DMS 273 (cell line): Measurements from ENCODE around the gene SAFB.

ENCODE experiments used
- DNase-seq: peaks from one replicate; lab custom pipeline; 2025; ENCODE audit not compliant: unreplicated experiment; lab: John Stamatoyannopoulos, UW

The SAFB gene

DNA sequence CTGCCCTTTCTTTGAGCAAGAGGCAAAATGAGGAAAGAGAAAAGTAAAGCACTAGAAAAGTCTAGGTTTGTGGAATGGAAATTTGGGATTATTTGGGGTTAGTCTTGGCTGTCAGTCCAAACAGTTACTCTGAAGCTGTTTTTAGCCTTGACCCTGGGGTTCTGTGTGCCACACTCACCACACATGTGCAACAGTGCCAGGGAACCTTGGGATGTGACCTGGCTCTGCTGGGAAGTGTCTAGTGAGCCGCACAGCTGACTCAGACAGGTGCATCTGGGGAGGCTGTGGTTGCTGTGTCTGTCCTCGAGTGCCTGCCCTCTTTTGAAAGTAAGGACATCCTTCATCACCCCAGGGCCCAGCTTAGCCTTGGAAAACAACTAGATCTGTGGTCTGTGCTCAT lies 41.6 kb downstream of the SAFB start:
- no peak for DNase-seq

DNA sequence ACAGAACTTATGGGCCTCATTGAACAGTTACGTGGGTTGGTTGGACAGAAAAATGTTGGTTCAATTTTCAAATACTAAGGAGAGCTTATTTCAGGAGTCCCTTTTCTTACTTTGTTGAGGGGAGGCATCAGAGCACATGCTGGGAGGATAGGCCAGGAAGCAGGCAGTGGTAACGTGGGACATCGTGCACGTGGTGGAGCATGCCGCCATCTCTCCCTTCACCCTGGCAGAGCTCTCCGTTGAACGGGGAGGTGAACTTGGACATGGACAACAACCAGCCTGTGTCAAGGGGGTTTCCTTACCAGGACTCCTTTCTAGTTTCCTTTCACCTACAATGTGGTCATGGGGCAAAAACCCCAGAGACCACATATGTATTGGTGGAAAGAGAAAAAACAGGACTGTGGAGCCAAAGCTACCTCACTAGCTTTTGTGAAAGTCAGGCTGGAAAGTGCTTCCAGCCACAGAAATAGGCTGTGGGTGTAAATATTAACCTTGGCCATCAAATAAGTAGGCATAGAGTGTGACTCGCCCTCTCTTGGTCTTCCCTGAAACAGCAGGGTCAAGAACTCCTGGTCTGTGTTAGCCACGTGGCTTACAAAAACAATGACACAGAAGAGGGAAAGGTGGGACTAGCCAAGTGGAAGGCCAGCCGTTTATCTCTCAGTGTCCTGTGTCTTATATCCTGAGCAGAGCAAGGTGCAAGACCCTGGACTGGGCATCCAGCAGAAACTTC lies 43.1 kb downstream of the SAFB start:
- no peak for DNase-seq

DNA sequence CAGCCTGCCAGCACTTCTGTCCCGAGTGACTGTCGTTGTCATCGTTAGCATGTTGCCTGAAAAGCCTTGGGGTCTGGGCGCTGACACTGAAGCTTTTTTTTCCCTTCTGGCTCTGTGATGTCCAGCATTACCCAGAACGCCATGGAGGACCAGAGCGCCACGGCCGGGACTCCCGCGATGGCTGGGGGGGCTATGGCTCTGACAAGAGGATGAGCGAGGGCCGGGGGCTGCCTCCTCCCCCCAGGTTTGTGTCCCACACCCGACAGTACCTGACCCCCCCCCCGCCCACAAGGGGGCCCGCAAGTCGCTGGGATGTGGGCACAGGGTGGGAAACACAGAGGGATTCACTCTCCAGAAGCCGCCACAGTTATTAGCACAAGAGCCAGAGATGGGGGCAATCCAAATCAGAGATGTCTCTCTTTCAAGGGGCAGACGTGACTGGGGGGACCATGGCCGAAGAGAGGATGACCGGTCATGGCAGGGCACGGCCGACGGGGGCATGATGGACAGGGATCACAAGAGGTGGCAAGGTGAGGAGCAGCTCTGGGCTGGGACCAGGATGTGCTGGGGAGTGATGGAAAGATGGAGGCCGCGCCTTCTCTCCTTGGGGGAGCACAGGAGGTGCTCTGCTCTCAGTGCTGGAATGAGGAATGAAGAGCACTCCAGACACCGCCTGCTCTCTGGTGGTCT lies 44.2 kb downstream of the SAFB start:
- DNase-seq: no peak

DNA sequence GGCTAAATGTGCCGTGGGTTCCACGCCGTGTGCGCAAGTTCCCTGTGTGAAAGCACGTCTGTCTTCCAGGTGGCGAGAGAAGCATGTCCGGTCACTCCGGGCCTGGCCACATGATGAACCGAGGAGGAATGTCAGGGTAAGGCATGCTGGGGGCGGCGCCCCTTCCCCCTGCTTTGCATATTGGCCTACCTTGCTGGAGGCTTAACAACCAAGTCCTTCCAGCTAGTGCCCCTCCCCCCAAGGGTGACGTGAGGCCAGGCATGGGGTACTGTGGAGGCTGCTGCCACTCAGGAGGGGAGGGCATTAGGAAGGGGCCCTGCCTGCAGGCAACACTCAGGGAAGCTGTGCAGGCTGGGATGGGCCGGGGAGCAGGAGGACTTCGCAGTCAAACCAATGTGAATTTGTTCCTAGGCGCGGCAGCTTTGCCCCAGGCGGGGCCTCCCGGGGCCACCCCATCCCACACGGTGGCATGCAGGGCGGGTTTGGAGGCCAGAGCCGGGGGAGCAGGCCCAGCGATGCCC lies 44.9 kb downstream of the SAFB start:
- no peak for DNase-seq

DNA sequence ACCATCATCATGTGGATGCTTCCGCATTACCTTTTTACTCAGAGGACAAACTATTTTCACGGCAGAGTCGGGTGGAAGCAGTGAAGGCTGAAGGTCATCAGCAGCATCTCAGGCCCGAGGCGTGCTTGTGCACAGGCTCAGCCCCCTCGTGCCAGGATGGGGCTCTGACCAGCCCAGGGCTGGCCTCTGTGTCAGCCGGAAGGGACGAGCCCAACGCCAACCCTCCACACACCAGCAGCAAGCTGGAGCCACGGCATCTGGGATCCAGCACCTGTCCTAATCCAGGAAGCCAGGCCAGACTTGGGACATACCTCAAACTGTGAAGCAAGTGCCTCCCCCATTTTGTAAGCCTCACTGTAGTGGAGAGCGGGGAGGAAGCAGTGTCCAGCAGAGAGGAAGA lies 46.3 kb downstream of the SAFB start:
- DNase-seq: no peak

DNA sequence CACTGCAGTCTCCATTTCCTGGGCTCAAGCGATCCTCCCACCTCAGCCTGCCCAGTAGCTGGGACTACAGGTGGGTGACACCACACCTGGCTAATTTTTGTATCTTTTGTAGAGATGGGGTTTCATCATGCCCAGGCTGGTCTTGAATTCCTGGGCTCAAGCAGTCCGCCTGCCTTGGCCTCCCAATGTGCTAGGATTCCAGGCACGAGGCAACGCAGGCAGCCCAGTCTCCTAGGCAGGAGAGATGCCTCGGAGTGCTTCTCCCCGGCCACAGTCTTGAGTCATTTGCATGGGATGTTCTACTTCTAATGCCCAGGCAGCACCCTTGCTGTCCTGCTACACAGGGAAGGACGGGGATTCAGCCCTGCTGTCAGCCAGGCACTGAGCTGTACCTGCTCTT lies 48.7 kb downstream of the SAFB start:
- no peak for DNase-seq

DNA sequence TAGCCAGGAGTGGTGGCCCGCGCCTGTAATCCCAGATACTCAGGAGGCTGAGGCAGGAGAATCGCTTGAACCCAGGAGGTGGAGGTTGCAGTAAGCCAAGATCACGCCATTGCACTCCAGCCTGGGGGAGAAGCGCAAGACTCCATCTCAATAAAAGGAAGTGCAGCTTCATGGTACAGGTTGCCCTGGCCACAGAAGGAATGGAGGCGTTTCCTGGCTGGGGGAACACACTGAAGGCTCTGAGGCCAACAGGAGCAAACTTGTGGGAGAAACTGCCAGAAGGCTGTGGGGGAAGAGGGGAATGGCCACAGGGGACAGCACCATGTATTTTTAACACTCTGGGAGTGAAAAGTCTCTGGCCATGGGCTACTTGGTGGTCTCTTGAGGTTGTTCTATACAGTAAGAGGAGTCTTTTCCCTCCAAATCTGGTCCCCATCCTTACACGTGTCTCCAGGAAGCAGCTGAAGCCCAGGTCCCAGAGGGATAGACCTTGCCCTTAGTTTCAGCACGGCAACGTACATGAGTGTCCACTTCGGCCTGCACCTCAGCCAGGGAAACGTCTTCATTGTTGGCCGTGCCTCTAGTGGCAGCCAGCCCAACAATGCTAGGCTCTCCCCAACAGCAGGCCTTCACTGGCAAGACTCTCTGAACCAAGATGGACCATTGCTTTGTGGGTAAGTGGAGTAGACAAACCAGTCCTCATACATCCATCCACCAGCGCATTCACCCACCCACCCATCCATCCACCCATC lies 50.0 kb downstream of the SAFB start:
- DNase-seq: no peak

DNA sequence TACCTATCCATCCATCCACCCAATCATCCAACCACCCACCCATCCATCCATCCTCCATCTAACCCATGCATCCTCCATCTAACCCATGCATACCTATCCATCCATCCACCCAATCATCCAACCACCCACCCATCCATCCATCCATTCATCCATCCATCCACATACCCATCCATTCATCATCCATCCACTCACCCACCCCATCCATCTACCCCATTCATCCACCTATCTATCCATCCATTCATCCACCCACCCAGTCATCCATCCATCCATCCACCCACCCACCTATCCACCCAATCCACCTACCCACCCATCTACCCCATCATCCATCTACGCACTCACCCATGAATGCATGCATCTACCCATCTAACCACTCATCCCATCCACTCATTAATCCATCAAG lies 50.9 kb downstream of the SAFB start:
- DNase-seq: no peak

DNA sequence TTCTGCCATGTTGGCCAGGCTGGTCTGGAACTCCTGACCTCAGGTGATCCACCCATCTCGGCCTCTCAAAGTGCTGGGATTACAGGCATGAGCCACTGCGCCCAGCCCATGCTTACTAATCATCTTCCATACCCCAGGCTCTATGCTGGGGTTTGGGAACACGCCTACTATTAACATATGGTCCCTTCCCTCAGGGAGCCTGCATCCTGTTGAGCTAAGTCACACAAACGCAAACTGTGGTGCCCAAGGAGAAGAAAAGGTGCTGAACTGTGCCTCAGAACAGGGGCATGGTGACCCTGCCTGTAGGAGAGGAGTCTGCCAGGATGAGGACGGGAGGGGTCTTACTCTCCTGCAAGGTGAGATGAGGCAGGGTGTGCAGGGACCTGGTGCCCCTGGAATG lies 51.8 kb downstream of the SAFB start:
- peak; percentile 73 for DNase-seq

DNA sequence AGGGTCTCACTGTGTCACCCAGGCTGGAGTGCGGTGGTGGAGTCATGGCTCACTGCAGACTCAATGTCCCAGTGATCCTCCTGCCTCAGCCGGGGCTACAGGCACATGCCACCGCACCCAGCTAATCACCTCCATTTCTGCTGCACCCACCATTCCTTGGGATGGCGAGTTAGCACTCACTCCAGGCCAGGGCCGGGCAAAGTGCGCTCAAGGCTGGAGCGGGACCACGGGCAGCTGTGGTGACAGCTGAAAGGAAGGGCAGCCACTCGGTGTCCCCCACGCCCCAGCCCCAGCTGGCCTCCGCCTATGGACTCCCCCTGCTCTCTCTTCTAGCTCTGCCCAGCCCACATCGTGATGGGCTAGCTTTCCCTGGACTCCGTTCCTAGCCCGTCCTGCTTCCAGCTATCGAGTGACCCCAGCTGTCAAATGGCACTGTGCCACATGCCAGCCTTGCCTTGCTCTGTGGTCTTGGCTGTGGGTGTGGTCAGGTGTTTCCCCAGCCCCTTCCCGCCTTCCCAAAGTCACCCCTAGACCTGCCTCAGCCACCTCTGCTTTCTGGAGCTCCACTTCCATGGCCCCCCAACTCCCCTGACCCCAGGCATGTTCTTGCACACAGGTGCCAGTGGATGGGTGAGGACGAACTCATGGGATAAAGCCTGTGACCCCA lies 53.4 kb downstream of the SAFB start:
- DNase-seq: peak; percentile 54

DNA sequence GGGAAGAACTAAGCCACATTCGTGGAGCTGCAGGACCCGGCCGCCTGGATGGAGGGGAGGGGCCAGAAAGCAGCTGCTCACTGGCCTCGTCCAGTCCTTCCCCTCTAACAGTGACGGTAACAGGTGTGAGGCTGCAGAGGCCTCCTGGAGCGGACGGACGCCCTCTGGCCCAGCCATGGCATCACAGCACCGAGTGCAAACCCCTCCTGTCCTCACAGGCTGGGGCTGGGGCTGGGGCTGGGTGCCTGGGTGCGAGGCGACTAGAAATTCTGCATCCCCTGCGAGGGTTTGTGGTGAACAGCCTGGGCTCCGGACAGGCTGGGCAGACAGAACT lies 53.9 kb downstream of the SAFB start:
- DNase-seq: no peak

DNA sequence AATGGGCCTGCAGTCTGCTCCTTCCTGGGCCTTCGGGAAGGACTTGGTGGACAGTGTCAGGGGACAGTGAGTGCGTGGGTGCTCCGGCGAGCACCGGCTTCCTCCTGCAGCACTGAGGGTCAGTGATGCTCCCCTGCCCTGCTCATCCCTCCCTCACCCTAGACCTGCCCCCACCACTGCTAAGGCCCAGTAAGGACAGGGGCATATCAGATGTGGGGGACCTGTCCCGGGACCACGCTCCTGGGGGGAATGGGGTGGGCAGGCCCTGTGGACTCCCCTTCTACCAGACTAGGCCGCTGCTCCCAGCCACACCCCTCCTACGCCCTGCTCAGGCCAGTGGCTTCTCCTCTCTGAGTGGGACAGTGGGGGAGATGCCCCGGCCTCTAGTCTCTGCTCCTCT lies 54.3 kb downstream of the SAFB start:
- DNase-seq: no peak

DNA sequence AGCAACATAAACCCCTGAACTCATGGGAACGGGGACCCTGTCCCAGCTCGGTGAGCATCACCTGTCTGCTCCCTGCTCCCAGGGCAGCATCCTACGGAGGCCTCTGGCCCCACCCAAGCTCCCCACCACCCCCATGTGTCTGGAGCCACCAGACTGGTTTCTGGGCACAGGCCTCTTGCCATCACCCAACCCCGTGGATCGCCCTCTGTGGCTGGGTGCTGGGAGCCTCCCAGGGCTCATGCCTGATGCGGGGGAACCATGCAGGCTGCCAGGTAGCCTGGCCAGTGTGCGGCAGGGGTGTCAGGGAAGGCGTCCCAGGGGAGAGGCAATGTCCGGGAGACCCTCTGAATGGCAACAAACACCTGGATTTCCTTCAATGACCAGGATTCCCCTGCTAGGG lies 54.7 kb downstream of the SAFB start:
- no peak for DNase-seq

DNA sequence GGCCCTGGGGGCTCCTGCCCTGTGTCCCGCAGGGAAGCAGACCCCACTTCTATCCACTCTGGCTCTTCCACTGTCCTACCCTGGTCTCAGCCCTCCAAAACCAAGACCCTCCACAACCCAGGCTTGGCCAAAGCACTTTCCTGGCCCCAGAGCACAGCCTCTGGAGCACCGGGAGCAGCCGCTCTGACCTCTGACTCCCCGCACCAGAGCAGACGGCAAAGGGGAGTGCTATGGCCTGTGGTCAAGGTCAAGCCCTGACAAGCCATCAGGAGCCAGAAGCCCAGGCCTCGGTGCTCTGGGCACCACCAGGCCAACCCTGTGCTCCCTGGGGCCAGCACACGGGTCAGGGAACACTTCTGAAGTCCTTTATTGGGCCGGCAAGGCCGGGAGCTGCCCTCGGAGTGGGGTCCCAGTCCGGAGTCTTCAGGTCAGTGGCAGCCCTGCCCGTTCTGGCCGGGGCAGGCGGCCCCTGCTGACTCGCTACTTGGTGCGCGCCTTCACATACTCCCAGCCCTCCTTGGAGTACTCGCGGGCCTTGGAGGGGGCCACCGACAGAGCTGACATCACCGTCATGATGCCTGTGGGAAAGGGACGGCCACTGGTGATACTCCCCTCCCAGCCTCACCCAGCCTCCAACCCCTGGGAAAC lies 55.3 kb downstream of the SAFB start:
- DNase-seq: no peak

DNA sequence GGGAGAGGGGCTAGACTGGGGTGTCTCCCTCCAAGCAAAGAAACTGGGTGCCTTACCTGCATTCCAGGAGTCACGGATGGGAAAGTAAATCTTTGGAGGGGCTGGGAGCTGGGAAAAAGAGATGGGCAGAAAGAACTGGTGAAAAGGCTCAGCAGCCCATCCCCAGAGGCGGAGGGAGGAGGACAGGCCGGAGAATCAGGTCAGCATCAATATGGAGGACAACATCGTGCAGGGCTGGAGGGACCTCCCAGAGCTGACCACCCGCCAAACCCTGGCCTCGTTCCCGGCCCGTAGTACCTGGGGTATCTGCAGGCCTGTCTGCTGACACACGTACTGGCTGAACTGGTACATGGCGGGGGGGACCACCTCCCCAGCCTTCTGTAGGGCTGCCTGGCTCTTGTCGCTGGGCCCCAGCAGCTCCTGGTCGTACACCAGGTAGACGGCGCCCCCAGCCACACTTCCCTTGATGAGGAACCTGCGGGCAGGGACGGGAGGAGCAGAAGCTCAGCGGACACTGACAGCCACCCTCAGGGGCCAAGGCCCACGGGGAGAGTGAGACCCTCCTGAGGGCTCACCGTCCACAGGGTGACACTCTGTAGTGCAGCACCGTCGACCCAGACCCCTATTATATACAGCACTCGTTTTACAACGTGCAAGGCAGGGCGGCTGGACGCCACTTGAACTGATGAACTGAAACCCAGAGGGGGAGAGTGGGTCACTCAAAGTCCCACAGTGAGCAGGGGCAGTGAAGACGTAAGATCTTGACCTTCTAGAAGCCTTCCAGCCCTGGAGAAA lies 56.6 kb downstream of the SAFB start:
- no peak for DNase-seq

DNA sequence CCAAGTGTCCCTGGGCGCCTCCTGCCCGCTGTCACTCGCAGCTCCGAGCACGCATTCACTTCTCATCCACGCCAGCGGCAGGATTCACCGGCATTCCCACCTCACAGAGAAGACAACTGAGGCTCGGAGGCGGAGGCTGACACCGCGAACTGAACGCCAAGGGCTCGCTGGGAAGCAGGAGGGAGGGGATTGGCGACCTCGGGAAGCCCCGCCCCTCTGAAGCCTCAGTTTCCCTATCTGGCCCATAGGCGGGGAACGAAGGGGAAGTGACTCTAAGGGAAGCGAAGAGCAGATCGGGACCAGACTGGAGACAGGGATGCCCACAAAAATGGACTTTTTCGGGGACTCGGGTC lies 57.2 kb downstream of the SAFB start:
- DNase-seq: peak; percentile 74

DNA sequence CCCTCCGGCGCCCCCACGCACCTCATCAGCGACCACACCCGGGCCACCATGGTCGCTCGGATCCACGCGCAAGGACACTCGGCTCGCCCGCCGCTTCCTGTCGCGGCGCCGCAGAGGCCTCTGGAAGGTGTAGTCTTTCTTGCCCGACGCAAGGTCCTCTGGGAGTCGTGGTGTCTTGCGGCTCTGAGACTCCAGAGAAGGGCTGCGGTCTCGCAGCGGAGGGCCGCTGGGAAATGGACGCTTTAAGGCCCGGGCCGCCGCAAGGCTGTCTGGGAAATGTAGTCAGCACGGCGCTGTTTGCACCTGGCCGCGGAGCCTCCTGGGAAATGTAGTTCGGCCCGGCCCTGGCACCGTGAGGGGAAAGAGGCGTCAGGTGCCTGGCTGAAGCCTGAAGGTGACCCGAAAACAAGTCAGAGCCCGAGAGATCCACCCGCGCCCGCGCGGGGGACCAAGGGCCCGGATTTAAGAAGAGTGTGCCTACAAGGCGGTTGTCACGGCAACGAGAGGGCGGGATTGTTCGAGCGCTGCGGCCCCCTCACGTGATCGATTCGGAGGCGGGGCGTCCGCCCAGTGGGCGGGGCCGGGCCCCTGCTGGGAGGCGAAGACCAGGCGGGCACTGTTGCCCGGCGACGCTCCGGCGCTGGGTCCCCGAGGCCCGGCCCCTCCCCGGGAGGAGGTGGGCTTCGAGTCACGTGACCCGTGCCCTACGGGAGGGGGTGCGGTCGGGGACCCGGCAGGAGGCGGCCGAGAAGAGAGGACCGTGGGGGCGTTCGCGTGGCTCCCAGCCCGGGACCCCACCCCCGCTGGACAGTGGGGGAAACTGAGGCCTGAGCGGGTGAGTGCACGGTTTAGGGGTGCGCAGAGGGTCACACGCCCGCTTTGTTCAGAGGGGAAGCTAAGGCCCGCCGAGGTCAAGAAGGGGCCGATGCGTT lies 57.8 kb downstream of the SAFB start, which contains the start of the genes HSD11B1L and MICOS13:
HSD11B1L (plus strand) TSS at position 591 of the 932 bp plus-strand sequence. CDS start 3,806 bp downstream, outside the sequence.
MICOS13 (minus strand) TSS at position 80 of the 932 bp plus-strand sequence; CDS start at position 50, 30 bp downstream.
- DNase-seq: peak; percentile 99

DNA sequence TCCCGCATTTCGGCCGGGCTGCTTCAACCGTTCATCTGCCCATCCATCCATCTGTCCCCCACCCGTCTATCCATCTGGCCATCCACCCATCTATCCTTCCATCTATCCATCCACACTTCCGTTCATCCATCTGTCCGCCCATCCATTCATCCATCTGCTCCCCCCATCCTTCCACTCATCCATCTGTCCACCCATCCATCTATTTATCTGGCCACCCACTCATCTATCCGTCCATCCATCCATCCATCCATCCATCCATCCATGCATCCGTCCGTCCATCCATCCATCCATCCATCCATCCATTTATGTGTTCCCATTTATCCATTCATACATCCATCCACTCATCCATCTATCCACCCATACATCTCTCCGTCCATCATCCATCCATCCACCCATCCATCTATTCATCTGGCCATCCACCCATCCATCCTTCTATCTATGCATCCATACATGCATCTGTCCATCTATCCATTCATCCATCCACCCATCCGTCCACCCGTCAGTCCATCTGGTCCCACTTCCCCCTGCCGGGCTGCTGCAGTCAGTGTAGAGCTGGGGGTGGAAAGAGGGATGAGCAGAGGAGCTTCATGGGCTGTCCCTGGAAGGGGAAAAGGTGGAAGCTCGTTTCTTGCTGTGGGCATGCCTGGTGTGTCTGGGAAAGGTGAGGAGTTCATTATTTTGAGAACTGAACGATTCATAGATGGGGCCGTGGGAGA lies 58.7 kb downstream of the SAFB start:
- peak; percentile 64 for DNase-seq
